HG03097 (cell line): ENCODE results near the gene TNFRSF13B.
"Not testable (repeated sequence)": the region's sequence is repeated elsewhere in the genome, so short reads cannot be mapped to it uniquely, and the experiment has no call there.

Source experiments
- ATAC-seq: cut with Tn5 transposase; IDR thresholded peaks from one replicate; pipeline ENCODE4 v1.9.1; 2021; ENCODE audit not compliant: unreplicated experiment, low FRiP score

TNFRSF13B gene

GRCh38 chr17:16929035-16929680 is 42.8 kb downstream of the TNFRSF13B start:
- ATAC-seq, result no peak

- no peak for ATAC-seq
Measured at GRCh38 chr17:16928406-16929034, 43.4 kb downstream of the TNFRSF13B start.

DNA sequence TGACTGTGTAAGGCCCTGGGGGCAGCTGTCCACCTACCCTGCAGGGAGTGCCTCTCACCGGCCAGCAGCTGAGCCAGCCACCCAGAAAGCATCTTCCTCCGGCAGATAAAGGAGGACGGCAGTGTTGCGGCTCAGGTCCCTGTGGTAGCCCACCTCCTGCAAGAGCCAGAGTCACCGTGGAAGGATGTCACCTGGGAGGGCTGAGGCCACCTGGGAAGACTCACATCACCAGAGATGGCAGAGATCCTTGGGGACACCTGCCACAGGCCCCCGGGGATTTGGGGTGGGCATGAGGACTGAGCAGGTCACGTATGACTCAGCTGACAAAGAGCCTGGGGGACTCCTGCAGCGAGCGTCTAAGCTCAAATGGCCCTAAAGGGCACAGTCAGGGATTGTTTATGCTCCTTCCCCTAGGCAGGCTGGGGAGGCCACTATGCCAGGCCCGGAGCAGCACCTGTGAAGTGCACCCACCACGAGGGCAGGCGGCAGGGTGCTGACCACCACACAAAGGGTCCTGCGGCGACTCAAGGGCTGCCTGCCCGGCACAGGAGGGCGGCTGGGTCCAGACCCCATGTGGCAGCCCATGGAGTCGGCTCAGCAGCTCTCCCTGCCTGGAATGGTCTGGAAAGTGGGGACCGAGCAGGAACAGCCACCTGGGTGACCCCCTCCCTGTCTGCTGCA is 44.1 kb downstream of the TNFRSF13B start:
- ATAC-seq, result no peak

DNA sequence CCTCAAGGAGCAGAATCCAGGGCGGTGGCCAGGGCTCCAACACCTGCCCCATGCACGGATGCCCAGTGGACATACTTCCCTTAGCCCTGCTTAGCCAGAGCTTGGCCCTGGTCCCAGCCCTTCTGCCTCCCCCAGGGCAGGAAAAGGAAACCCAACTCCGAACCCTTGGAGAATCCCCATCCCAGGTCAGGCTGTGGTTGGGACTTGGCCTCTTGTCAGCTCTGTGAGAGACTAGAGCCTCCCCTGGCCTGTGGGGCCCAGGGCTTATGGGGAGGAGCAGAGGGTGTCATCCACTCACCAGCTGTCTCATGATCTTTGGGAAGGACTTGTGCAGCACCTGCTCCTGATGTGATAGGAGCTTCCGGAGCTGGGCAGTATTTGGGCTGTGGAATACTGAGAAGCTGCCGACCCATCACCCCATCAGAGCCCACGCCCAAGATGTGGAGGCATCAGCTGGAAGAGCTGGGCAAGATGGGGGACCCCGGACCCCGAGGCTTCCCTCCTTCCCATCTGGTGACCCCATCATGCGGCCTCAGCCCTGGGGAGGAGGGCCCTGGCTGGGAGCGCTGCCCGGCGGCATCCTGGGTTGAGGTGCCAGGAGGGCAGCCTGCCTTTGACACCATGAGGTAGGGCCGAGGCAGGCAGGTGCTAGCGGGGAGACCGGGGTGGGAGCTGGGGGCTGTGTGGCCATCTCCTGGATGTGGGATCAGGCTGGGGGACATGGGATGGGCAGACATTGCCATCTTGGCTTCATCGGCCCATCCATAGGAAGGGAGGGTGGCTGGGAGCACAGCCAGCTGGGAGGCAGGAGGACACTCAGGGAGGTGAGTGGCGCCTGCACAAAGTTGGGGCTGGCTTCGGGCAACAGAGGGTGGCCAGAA is 45.1 kb downstream of the TNFRSF13B start:
- ATAC-seq, result no peak

GRCh38 chr17:16926061-16926511 is 45.8 kb downstream of the TNFRSF13B start:
- ATAC-seq, result no peak

DNA sequence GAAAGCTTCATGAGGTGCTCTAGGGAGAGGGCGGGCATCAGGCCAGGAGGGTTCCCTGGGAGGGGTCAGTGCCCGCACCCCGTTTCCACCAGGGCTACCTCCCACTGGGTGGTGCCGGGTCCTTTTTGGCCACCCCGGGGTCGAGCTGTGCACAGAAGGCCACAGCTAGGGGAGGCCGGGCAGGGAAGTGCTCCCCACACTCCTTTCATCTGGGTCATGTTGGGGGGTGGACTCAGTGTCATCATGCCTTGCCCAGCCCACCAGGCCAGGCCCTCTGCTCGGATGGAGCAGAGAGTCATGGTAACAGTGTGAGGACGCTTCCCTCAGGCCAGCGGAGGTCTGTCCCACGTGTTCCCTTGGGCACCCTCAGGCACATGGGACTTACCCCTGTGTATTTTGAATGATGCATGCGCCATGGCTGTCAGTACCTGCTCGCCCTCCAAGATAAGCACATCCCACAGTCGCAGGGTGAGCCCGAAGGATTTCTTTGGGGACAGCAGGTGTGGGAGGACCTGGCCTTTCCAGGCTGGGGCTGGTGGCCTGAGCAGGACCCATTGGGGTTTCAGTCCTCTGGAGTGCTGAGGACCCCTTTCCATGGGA is 46.4 kb downstream of the TNFRSF13B start:
- no peak for ATAC-seq

- no peak for ATAC-seq
Measured at GRCh38 chr17:16924696-16925440, 47.0 kb downstream of the TNFRSF13B start.

- ATAC-seq, result no peak
Measured at GRCh38 chr17:16923904-16924695, 47.8 kb downstream of the TNFRSF13B start.

DNA sequence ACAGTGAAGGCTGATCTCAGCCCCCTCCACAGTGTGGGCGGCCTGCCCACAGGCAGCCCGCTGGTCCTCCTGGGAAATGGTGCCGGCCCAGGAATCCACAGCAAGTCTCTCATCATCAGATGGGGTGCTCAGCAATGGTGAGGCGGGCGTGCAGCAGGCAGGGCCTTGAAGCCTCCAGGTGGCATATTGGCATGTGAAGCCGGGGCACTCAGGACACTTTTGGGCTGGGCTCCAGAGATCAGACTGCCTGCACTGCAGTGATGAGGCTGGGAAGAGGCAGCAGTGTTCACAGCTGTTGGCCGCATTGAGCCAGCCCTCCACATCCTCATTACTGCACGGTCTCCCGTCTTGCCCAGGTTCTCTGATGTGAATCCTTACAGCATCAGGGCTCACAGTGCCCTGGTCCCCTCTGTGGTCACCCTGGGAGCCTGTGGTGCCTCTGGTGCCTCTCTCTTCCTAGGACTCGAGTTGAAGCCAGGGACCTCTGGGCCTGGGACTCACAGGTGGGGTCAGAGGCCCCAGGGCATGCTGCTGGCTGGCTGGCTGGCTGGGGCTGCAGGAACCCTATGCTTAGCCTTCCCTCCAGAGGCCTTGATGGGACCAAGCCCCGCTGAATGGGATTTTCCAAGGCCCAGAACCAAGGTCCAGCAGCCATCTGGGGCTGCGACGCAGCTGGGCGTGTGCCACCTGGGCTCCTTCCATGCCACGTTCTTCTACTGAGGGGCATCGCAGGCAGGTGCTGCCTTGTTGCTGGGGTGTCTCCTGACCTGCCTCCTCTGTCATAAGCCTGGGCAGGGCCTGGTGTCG is 48.6 kb downstream of the TNFRSF13B start:
- no peak for ATAC-seq

DNA sequence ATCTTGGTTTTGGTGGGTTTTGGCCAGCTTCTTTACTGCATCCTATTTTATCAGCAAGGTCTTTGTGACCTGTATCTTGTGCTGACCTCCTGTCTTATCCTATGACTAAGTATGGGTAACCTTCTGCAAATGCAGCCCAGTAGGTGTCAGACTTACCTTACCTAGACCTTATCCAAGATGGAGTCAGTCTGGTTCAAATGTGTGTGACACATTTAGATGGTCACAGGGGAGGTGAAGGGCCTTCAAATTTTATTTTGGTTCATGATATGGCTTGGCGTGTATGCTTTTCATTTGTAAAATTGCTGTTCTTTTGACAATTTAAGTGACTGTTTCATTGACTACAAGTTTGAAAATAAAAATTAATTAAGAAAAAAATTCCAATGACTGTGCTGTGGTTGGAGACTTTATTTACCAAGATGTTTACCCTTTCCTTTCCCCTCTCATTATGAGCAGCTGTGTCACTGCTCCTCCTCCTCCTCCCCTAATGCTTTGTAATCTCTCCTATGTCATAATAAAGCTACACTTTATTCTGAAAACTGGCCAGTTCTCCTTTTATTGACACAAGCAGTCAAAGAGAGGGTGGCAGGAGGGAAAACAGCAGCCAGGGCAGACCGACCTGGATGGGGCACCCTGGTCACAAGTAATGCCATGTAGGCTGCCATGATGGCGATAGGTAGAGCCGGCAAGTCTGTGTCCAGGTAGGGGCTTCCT is 49.4 kb downstream of the TNFRSF13B start:
- ATAC-seq, result no peak

DNA sequence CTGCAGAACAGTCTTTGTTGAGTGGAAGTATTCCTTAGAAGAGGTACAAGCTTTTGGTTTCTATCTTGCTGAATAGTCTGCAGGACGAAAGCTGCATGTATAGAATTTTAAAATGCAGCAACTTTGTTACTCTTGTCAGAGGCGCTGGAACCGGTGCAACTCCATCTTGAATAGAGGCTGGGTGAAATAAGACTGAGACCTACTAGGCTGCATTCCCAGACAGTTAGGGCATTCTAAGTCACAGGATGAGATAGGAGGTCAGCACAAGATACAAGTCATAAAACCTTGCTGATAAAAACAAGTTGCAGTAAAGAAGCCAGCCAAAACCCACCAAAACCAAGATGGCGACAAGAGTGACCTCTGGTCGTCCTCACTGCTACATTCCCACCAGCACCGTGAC is 50.5 kb downstream of the TNFRSF13B start:
- not testable (repeated sequence) for ATAC-seq

- ATAC-seq, result no peak
Measured at GRCh38 chr17:16920628-16921020, 51.3 kb downstream of the TNFRSF13B start.

DNA sequence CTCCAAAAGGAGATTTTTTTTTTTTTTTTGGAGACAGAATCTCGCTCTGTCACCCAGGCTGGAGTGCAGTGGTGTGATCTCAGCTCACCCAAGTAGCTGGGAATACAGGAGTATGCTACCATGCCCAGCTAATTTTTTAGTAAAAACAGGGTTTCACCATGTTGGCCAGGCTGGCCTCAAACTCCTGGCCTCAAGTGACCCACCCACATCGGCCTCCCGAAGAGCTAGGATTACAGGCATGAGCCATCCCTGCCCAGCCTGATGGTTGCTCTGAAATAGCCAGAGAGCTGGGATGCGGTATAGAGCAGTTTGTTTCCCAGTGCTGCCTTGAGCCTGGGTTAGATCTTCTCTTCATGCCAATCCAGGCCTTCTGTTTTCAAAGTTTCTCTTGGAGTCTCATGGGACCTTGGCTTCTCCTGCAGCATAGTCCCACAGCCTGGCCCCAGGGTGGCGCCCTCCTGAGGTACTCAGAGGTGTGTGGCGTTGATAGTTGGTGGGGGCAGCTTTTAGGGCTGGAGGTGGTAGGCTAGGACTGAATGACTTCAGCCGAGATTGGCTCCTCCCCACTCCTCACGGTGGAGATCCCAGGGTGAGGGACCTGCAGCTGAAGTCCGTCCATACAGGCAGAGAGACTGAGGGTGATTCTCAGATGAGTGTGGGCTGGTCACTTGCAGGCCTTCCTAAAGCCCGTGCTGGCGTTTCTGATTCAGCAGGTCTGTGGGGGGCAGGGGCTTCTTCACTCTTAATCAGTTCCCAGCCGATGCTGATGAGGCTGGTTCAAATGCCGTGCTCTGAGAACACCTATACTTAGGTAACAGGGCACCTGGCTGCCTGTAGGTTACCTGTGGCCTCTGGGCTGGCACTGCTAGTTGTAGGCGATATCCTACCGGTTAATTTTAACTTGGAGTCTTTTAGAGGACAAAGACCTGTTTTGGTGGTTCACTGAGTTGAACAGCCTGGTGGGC is 52.0 kb downstream of the TNFRSF13B start:
- ATAC-seq, result no peak

- no peak for ATAC-seq
Measured at GRCh38 chr17:16918443-16918842, 53.5 kb downstream of the TNFRSF13B start.

- ATAC-seq, result no peak
Measured at GRCh38 chr17:16917671-16918394, 54.1 kb downstream of the TNFRSF13B start.

DNA sequence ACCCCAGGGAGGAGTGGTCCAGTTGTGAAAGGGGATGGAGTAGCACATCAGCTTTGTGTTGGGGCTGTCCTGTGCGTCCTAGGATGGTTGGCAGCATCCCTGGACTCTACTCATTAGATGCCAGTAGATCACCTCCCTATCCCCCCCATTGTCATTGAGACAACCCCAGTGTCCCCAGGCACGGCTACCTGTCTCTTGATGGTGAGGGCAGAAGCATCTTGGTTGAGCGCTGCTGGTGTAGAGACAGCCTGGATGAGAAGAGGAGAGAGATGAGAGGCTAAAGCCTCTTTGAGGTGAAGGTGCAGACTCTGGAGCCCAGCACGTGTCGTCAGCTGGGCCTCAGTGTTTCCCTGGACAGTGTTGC is 55.4 kb downstream of the TNFRSF13B start:
- no peak for ATAC-seq
